ENCODE data around the gene IRX3. TPM values are rescaled to one million over a fixed set of nuclear protein-coding genes. Genes with fewer than 3 reads are reported as not detected.

Gene IRX3
- total RNA-seq = 6.7 TPM

GRCh38 chr16:54286366-54287130 is at the start of gene IRX3:
Gene IRX3 (minus strand): TSS chr16:54286787. CDS start chr16:54286050, 737 bp downstream.

All from camera-type eye (tissue), 1 donor.